Neural progenitor cell (in vitro differentiated cells): ENCODE data around the gene LPP. TPM values are rescaled to one million over a fixed set of nuclear protein-coding genes. Genes with fewer than 3 reads are reported as not detected.
A peak's percentile ranks its signal among the peaks of the same experiment; 100 is the strongest.

Experiments used
- DNase-seq: peaks from one replicate; pipeline ENCODE4 v3.0.0-alpha.2; 2016; ENCODE audit warnings: low spot score
- H2AFZ ChIP-seq: fragments of 200-600 bp; sonication (generic); replicated peaks from 2 replicates; pipeline ENCODE4 v1.6.1; 2016; ENCODE audit warnings: antibody characterized with exemption
- H3F3A ChIP-seq: fragments of 200-600 bp; sonication (generic); 2 replicates; pipeline ENCODE4 v1.6.1; 2016; ENCODE audit warnings: antibody characterized with exemption, low read depth
- H3K27ac ChIP-seq: fragments of 200-600 bp; sonication (generic); 2 replicates; pipeline ENCODE4 v1.5.1; 2016; ENCODE audit warnings: mild to moderate bottlenecking
- H3K27me3 ChIP-seq: fragments of 200-600 bp; sonication (generic); 2 replicates; pipeline ENCODE4 v1.6.1; 2016; ENCODE audit warnings: mild to moderate bottlenecking, moderate library complexity
- H3K36me3 ChIP-seq: fragments of 200-600 bp; sonication (generic); 2 replicates; pipeline ENCODE4 v1.5.1; 2016
- H3K4me1 ChIP-seq: fragments of 200-600 bp; sonication (generic); 2 replicates; pipeline ENCODE4 v1.6.1; 2016; ENCODE audit warnings: mixed run types
- H3K4me2 ChIP-seq: fragments of 200-600 bp; sonication (generic); 2 replicates; pipeline ENCODE4 v1.6.1; 2016
- H3K4me3 ChIP-seq: fragments of 200-600 bp; sonication (generic); 2 replicates; pipeline ENCODE4 v1.5.1; 2016
- H3K79me2 ChIP-seq: fragments of 200-600 bp; sonication (generic); 2 replicates; pipeline ENCODE4 v1.6.1; 2016; ENCODE audit warnings: low read depth
- H3K9ac ChIP-seq: fragments of 200-600 bp; sonication (generic); 2 replicates; pipeline ENCODE4 v1.6.1; 2016
- H3K9me3 ChIP-seq: fragments of 200-600 bp; sonication (generic); 2 replicates; pipeline ENCODE4 v1.5.1; 2016; ENCODE audit warnings: low read depth
- H4K20me1 ChIP-seq: fragments of 200-600 bp; sonication (generic); 2 replicates; pipeline ENCODE4 v1.6.1; 2016; ENCODE audit warnings: low read depth
- H3K27ac Mint-ChIP-seq: 3 replicates; pipeline ENCODE4 v1.8.0; 2021; ENCODE audit warnings: mixed read lengths
- H3K27me3 Mint-ChIP-seq: 2 replicates; pipeline ENCODE4 v1.8.0; 2022; ENCODE audit warnings: low read depth, mild to moderate bottlenecking, inconsistent platforms, moderate library complexity, mixed read lengths; ENCODE audit not compliant: insufficient read depth
- H3K36me3 Mint-ChIP-seq: 3 replicates; pipeline ENCODE4 v1.8.0; 2021; ENCODE audit warnings: mixed read lengths
- H3K4me1 Mint-ChIP-seq: 3 replicates; pipeline ENCODE4 v1.8.0; 2021; ENCODE audit warnings: mixed read lengths
- H3K4me3 Mint-ChIP-seq: 3 replicates; pipeline ENCODE4 v1.8.0; 2021; ENCODE audit warnings: mild to moderate bottlenecking, moderate library complexity, mixed read lengths
- H3K9me3 Mint-ChIP-seq: 3 replicates; pipeline ENCODE4 v1.8.0; 2020; ENCODE audit warnings: mixed read lengths
- EZH2 ChIP-seq: fragments of 200-600 bp; sonication (generic); IDR thresholded peaks from 2 replicates; pipeline ENCODE4 v1.6.1; 2017; ENCODE audit warnings: antibody characterized with exemption, mild to moderate bottlenecking, moderate library complexity
- EZH2phosphoT487 ChIP-seq: fragments of 200-600 bp; sonication (generic); IDR thresholded peaks from 2 replicates; pipeline ENCODE4 v1.6.1; 2017; ENCODE audit warnings: antibody characterized with exemption
- total RNA-seq: library from RNA; depleted of rRNA; stranded (reverse); fragments of >200 nt; gene quantifications from 2 replicates; pipeline ENCODE4 v1.2.3, GENCODE V29; 2015; ENCODE audit warnings: low replicate concordance
- TF ChIP-seq, protein P1 (sequence below): fragments of 200-600 bp; sonication (generic); IDR thresholded peaks from 2 replicates; pipeline ENCODE4 v1.5.1; 2017; ENCODE audit warnings: antibody characterized with exemption, mild to moderate bottlenecking

LPP gene
- total RNA-seq, 1 donor from 2014 or later = 18.9 TPM

DNA sequence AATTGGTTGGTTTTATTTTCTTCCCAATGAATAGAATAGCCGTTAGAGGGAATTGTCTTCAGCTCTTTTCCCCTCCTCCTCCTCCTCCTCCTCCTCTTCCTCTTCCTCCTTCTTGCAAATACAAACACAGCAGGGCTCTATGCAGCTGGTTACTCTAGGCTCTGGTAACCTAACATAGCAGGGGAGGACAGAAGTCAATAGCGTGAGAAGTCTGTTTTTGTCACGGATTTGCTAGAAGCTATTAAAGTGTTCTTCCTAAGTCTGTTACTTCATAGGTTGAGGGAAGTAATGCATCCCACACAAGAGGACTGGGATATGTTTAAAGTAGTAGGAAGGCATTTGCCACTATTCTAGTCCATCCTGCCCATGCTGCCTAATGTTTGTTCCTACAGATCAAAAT lies 643.1 kb downstream of the LPP start:
- H3K27ac ChIP-seq = peak overlapping the region; percentile 21
- Mint-ChIP-seq H3K4me1 (peaks cover 12% of the 10 kb centered on the region), H3K27ac (no peak overlapping the region), H3K9me3 (no peaks in the 10 kb centered on the region), H3K4me3 (no peak overlapping the region), H3K27me3 (peaks cover 2% of the 10 kb centered on the region), H3K36me3 (no peaks in the 10 kb centered on the region)
- H3K4me1 ChIP-seq = peaks cover 7% of the 10 kb centered on the region
- no peaks in the 10 kb centered on the region for H3K36me3 ChIP-seq
- DNase-seq = no peak
- H3K4me3 ChIP-seq = no peak overlapping the region
- no peak overlapping the region for H3K9ac ChIP-seq
- no peaks in the 10 kb centered on the region for H3K27me3 ChIP-seq
- no peak overlapping the region for H2AFZ ChIP-seq
- no peaks in the 10 kb centered on the region for H4K20me1 ChIP-seq
- TF ChIP-seq EZH2 = no peak
- TF ChIP-seq, protein P1, sequence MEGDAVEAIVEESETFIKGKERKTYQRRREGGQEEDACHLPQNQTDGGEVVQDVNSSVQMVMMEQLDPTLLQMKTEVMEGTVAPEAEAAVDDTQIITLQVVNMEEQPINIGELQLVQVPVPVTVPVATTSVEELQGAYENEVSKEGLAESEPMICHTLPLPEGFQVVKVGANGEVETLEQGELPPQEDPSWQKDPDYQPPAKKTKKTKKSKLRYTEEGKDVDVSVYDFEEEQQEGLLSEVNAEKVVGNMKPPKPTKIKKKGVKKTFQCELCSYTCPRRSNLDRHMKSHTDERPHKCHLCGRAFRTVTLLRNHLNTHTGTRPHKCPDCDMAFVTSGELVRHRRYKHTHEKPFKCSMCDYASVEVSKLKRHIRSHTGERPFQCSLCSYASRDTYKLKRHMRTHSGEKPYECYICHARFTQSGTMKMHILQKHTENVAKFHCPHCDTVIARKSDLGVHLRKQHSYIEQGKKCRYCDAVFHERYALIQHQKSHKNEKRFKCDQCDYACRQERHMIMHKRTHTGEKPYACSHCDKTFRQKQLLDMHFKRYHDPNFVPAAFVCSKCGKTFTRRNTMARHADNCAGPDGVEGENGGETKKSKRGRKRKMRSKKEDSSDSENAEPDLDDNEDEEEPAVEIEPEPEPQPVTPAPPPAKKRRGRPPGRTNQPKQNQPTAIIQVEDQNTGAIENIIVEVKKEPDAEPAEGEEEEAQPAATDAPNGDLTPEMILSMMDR = no peak
- TF ChIP-seq EZH2phosphoT487 = no peak
- H3K79me2 ChIP-seq = no peaks in the 10 kb centered on the region
- no peak overlapping the region for H3K4me2 ChIP-seq
- no peaks in the 10 kb centered on the region for H3F3A ChIP-seq
- no peaks in the 10 kb centered on the region for H3K9me3 ChIP-seq

DNA sequence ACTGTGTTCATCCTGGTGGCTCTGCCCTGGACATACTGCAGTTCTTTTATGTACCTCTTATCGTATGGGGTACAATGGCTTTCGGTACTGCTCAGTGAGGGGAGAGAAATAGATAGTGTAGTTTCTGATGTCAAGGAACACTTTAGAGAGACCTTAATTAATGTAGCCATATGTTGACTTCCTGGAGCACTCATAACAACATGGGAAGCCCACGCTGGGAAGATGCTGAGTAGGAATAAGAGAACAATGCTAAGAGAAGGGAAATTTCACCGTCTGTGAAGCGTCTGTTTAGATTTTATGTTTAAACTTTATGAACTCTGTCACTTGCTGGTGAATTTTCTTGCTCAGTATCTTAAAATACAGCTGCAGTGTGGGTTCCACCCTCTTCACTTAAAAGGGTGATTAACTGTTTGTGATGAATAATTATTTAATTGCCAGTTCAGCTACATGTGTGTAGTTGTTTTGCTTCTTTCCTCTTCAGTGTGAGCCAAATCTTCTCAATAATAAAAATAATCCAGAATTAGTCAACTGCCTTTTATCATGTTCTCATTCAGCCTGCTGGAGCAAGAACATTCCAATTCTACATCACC lies 644.7 kb downstream of the LPP start:
- H3K36me3 Mint-ChIP-seq = no peaks in the 10 kb centered on the region
- peaks cover 8% of the 10 kb centered on the region for H3K4me1 Mint-ChIP-seq
- H3K27ac Mint-ChIP-seq = no peak overlapping the region
- H3K27ac ChIP-seq = no peak overlapping the region
- H4K20me1 ChIP-seq = no peaks in the 10 kb centered on the region
- H2AFZ ChIP-seq = no peak overlapping the region
- no peaks in the 10 kb centered on the region for H3K79me2 ChIP-seq
- no peak overlapping the region for H3K4me2 ChIP-seq
- peaks cover 2% of the 10 kb centered on the region for H3K27me3 Mint-ChIP-seq
- TF ChIP-seq EZH2 = no peak
- H3K4me1 ChIP-seq = peaks cover 7% of the 10 kb centered on the region
- no peak for DNase-seq
- no peak overlapping the region for H3K4me3 Mint-ChIP-seq
- H3K36me3 ChIP-seq = no peaks in the 10 kb centered on the region
- H3K4me3 ChIP-seq = no peak overlapping the region
- no peaks in the 10 kb centered on the region for H3K9me3 ChIP-seq
- H3F3A ChIP-seq = no peaks in the 10 kb centered on the region
- no peak overlapping the region for H3K9ac ChIP-seq
- no peaks in the 10 kb centered on the region for H3K9me3 Mint-ChIP-seq
- no peaks in the 10 kb centered on the region for H3K27me3 ChIP-seq

DNA sequence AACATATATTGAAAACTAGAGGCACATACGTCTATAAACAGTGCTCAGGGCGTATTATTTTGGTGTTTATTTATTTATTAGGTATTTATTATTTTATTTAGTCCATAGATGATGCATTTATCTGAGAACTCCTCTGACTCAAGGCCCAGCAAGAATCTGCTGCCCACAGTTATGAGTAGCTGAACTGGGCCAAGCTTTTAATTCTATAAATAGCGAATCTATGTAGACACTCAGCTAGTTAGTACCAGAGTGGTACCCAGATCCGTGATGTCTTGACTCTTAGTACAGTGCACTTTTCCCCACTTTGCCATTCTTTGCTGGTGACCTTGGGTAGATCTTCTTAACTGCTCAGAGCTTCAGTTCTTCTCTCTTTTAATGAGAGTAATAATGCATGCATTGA lies 647.4 kb downstream of the LPP start:
- H3K36me3 ChIP-seq = no peaks in the 10 kb centered on the region
- H3K27ac Mint-ChIP-seq = no peak overlapping the region
- DNase-seq = no peak
- H3K4me1 Mint-ChIP-seq = peaks cover 8% of the 10 kb centered on the region
- H3K9me3 Mint-ChIP-seq = no peaks in the 10 kb centered on the region
- no peaks in the 10 kb centered on the region for H3K79me2 ChIP-seq
- peaks cover 7% of the 10 kb centered on the region for H3K4me1 ChIP-seq
- no peak overlapping the region for H3K4me3 ChIP-seq
- no peaks in the 10 kb centered on the region for H3F3A ChIP-seq
- H3K9me3 ChIP-seq = no peaks in the 10 kb centered on the region
- no peaks in the 10 kb centered on the region for H3K36me3 Mint-ChIP-seq
- H2AFZ ChIP-seq = no peak overlapping the region
- H3K4me3 Mint-ChIP-seq = no peak overlapping the region
- H3K27me3 Mint-ChIP-seq = peaks cover 2% of the 10 kb centered on the region
- no peaks in the 10 kb centered on the region for H3K27me3 ChIP-seq
- no peak for TF ChIP-seq EZH2
- no peak for TF ChIP-seq EZH2phosphoT487
- TF ChIP-seq, protein P1 = no peak
- no peak overlapping the region for H3K27ac ChIP-seq
- H4K20me1 ChIP-seq = no peaks in the 10 kb centered on the region
- H3K9ac ChIP-seq = no peak overlapping the region
- no peak overlapping the region for H3K4me2 ChIP-seq

DNA sequence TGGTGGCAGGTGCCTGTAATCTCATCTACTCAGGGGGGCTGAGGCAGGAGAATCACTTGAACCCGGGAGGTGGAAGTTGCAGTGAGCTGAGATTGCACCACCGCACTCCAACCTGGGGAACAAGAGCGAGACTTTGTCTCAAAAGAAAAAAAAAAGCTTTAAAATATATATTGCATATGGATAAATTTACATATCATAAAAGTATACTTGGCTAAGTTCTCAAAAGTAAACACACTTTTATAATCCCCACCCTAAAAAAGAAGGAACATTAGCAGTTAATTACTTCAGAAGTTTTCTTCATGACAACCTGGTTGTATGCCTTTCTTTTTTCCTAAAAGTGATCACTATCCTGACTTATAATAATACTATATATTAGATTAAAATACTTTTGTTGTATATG lies 648.7 kb downstream of the LPP start:
- no peak overlapping the region for H3K4me3 ChIP-seq
- Mint-ChIP-seq H3K4me1 (no peaks in the 10 kb centered on the region), H3K9me3 (peaks cover 8% of the 10 kb centered on the region), H3K27me3 (no peaks in the 10 kb centered on the region), H3K36me3 (peaks cover 4% of the 10 kb centered on the region), H3K27ac (no peak overlapping the region), H3K4me3 (no peak overlapping the region)
- H3F3A ChIP-seq = no peaks in the 10 kb centered on the region
- no peak overlapping the region for H2AFZ ChIP-seq
- no peak overlapping the region for H3K9ac ChIP-seq
- no peaks in the 10 kb centered on the region for H3K79me2 ChIP-seq
- TF ChIP-seq, protein P1 = no peak
- no peak for TF ChIP-seq EZH2
- TF ChIP-seq EZH2phosphoT487 = no peak
- no peaks in the 10 kb centered on the region for H3K9me3 ChIP-seq
- no peak overlapping the region for H3K27ac ChIP-seq
- peaks cover 4% of the 10 kb centered on the region for H3K36me3 ChIP-seq
- no peaks in the 10 kb centered on the region for H3K4me1 ChIP-seq
- DNase-seq = no peak
- no peak overlapping the region for H3K4me2 ChIP-seq
- H3K27me3 ChIP-seq = no peaks in the 10 kb centered on the region
- H4K20me1 ChIP-seq = no peaks in the 10 kb centered on the region
